Activated CD4-positive, alpha-beta T cell treated with anti-CD3 and anti-CD28 coated beads, Interleukin-2, amount 50 U/mL, for 24 hours (primary cell): ENCODE measurements around the gene GTF2IRD1.

Experiments
- DNase-seq, 2 donors: peaks; one replicate each; pipeline ENCODE4 v3.0.0-alpha.2; 2020; ENCODE audit warnings: low read depth in 1 of 2, low spot score in 1 of 2

Gene GTF2IRD1

GRCh38 chr7:74586258-74587175 is 132.8 kb downstream of the GTF2IRD1 start:
- no peak for DNase-seq

DNA sequence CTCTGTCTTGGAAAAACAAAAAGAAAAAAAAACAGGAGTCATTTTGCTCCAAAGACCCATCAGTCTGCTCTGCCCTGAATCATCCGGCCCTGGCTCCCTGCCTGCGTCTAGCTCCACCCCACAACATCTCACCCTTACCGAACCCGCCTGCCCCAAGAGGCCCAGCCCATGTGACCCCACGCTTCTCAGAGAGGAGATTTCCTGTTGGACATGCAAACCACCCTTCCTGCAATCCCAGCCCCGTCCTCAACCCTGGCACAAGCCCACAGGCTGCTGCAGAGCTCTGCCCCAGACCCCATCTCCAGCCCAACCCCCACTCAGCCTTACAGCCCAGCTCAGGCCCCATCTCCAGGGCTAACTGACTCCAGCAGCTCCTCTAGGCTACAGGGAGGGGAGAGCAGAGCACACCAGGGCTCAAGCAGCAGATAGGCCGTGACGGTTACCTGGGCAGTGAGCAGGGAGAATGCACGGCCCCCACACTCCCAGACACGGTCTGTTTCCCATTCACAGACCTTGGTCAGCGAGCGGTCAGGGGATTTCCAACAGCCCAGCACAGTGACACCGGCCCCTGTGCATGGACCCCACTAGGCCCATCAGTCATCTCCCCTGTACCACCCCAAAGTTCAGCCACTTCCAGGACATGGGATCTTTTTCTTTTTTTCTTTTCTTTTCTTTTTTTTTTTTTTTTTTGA is 133.9 kb downstream of the GTF2IRD1 start:
- no peak for DNase-seq

GRCh38 chr7:74590813-74591212 is 137.1 kb downstream of the GTF2IRD1 start:
- DNase-seq = no peak

DNA sequence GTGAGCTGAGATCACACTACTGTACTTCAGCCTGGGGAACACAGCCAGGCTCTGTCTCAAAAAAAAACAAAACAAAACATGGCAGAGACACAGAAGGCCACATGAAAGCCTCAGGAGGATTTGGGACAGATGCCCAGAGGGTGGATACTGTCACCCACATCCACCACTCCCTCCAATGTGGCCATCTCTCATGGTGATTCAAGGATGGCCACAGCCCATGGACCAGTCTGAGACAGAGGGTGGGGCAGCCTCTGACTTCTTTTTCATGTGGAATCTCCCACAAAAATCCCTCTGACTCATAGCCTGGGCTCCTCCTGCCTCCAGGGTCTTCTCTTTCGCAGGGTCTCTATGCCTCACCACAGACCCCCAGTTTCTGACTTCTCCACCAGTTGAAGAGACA is 144.9 kb downstream of the GTF2IRD1 start:
- DNase-seq = no peak

DNA sequence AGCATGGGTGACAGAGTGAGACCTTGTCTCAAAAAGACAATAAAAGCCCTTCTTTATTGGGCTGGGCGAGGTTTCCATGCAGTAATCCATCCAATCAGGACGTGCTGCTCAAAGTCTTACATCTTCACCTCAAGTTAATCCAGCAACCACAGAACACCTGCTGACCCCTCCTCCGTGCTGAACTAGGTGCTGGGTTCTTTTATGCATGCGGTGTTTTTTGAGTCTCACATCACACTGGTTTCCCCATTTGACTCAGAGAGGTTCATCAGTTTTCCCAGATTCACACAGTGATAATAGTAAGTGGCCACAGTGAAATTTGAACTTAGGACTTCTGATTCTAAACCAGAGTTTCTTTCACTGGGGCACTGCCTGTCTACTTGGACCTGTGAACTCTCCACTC is 145.5 kb downstream of the GTF2IRD1 start:
- DNase-seq = no peak

- no peak for DNase-seq
Observed at GRCh38 chr7:74604326-74605020, 150.8 kb downstream of the GTF2IRD1 start.

- DNase-seq = peak in 1 of 2 donors; percentile 9
Observed at GRCh38 chr7:74606101-74606908, 152.6 kb downstream of the GTF2IRD1 start.

DNA sequence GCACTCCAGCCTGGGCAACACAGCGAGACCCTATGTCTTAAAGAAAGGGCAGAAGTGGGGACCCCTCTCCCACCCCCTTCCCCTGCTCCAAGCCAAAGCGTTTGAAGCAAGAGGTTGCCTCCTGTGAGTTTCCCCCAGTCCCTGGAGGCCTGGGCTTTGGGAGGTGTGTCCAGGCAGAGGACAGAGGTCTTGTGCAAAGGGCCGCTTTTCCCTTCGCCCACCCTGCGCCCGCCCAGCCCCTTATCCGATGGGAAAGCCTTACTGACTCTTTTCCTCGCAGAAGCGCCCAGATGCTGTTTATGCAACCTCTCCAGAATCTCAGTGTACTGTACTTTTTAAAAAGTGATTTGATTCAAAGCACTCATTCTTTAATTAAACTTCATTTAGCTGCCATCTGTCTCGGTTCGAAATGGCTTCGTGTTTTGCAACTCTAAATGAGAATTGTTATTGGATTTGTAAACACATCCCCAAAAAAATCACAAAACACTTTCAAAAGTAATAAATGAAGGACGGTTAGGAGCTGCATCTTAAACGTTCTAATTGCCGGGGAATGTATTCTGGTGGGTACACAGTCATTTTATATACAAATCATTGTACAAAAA is 153.3 kb downstream of the GTF2IRD1 start:
- DNase-seq = no peak

DNA sequence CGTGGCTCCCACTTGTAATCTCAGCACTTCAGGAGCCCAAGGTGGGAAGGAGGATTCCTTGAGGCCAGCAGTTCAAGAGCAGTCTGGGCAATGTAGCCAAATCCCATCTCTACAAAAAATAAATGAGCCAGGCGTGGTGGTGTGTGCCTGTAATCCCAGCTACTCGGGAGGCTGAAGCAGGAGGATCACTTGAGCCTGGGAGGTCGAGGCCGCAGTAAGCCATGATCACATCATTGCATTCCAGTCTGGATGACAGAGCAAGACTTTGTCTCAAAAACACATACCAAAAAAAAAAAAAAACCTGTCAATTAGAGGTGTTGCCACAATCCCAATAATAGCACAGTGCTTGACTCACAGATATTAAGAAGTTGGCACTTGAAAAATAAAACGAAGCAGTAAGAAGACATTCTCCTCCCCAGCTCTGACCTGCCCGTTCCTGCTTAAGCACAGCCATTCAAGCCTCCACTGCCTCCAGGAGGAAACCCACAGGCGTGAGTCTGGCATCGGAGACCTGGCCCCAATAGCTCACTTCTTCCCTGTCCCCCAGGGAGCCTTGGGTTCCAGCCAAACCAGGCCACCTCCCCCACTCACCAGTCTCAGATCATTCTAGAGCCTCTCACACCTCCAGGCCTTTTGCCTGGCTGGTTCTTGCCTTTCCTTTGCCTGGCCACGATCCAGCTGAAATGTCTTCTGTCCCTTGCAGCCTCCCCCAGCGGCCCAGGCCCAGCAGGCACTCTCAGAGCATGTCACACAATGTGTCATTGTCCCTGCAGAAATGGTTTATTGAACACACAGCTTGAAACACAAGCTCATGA is 158.5 kb downstream of the GTF2IRD1 start:
- no peak for DNase-seq

GRCh38 chr7:74615933-74616780 is 162.5 kb downstream of the GTF2IRD1 start:
- DNase-seq = no peak

DNA sequence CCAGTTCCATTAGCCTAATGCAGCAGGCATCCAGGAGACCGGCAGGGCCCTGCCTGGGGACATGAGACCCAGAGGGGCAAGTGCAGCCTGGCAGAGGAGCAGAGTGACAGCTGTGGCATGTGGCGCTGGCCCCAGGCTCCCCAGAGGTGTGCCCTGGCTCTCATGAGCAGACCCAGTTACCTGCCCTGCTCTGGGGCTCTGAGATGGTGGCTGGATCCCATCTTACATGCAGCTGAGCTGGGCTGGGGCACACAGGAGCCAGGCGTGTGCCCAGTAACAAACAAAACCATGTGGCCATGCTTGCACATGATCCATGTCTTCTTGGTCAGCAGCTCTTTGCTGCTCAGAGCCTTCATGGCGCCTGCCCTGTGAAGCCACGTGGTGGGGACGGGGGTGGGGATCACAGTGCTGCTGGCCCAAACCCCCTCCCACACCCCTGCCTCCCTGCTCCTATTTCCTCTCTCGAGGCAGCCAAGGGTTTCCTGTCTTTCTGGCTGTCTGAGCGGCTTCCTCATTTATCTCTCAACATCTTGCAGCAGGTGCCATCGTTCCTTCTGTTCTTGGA is 163.6 kb downstream of the GTF2IRD1 start:
- DNase-seq = no peak

- no peak for DNase-seq
Observed at GRCh38 chr7:74619235-74619860, 165.6 kb downstream of the GTF2IRD1 start.

GRCh38 chr7:74622228-74622749 is 168.6 kb downstream of the GTF2IRD1 start:
- no peak for DNase-seq

DNA sequence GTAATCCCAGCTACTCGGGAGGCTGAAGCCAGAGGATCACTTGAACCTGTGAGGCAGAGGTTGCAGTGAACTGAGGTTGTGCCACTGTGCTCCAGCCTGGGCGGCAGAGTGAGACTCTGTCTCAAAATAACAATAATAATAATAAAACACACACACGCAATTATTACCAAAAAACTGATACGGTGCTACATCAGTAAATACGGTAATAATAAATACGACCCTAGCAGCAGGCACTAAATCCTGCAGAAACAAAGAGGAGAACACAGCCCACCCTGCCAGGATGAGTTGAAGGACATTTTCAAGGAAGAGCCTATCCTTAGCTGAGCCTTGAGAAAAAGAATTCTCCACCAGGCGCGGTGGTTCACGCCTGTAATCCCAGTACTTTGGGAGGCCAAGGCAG is 169.4 kb downstream of the GTF2IRD1 start:
- DNase-seq = no peak

GRCh38 chr7:74625446-74625845 is 171.7 kb downstream of the GTF2IRD1 start:
- DNase-seq = no peak

DNA sequence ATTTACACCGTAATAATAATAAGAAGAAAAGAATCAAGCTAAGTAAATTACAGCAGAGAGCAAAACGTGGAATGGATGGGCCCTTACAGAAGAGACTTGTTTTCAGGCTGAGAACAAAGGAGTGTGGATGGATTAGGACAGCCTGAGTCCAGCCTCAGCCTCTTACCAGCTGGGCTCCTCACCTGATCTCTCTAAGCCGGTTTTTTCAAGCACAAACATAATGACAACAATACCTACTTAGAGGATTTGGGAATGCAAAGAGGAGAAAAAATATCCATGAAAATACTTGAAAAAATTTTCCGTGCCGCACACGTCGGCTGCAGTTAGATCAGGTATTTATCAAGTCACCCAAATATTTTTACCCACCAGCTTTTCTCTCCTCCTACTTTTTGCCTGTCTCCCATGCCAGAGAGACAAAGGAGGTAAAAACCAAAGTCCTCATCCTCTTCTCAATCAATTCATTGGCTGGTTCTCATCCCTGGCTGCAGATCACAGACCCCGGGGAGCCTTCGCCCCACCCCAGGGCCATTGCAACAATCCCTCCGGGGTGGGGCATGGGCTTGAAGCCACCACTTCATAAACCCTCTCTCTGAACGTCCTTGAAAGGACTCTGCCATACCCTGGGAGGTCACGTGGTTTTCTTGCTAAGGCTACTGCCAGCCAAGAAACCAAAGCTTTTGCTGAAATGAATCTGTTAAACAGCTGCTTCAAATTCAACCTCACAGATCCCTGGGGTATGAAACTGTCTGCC is 174.1 kb downstream of the GTF2IRD1 start:
- DNase-seq = no peak

DNA sequence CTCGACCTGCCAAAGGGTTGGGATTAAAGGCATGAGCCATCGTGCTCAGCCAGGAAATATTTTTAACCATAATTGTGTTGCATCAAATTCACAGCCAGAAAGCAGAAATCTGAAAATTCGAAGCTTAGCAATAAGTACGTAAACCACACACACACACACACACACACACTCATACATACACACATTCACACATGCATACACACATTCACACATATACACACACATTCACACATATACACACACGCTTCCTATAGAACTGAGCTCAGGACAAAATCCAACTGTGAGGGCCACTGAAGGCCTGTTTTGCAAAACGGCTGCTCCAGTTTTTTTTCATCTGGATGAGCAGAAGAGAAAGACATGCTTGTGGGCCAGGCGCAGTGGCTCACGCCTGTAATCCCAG is 178.8 kb downstream of the GTF2IRD1 start:
- DNase-seq = no peak
